HG03060 (cell line): ENCODE results near the gene ARAP3.
"Not testable (repeated sequence)": the region's sequence is repeated elsewhere in the genome, so short reads cannot be mapped to it uniquely, and the experiment has no call there.

Source experiments
- ATAC-seq: cut with Tn5 transposase; IDR thresholded peaks from one replicate; pipeline ENCODE4 v1.9.1; 2021; ENCODE audit warnings: low read depth, moderate number of reproducible peaks; ENCODE audit not compliant: unreplicated experiment

ARAP3 gene

DNA sequence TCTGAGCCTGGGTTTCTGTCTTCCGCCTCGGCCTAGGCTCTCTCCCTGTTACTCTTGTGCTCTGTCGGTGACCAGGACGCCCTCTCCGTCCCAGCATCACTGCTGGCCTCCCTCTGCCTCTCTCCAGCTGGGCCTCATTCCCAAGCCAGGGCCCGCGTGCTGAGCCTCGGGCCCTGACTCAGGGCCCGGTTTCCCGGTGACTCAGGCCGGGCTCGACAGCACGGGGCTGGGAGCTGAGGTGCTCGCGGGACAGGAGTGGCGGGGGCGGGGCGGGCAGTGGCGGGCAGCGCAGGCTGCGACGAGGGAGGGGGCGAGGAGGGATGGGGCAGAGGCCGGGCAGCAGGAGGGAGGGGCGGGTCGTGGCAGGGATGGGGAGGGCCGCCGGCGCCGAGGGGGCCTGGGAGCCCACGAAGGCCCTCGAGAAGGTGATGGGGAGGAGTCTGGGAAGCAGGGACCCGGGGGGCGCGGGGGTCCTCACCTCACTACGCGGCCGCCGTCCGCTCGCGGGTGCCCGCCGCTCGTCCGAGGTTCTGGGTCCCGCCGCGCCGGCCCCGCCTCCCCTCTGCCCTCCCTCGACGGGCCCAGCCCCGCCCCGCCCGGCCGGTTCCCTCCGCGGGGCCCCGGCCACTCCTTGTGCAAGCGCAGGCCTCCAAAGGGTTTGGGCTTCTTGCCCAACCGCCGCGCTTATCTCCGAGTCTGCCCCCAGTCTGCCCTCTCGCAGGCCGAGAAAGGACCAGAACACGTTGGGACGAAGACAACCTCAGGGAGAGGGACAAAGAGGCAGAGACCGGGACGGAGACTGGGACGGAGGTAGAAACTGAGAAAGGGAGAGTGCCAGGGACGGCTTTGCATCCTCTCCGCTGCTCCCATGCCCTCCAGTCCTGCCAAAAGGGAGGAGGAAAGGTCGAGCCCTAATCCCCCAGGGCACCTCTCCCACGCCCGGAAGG, at the start of gene ARAP3:
Gene ARAP3, minus strand, starts transcription at position 536 of the 947 bp plus-strand sequence. CDS start 1,744 bp downstream, outside the sequence.
- ATAC-seq: no peak

- ATAC-seq: no peak
Observed at GRCh38 chr5:141729387-141730006, 47.5 kb upstream of the ARAP3 start.

GRCh38 chr5:141725891-141726290, 43.9 kb upstream of the ARAP3 start:
- ATAC-seq: no peak

DNA sequence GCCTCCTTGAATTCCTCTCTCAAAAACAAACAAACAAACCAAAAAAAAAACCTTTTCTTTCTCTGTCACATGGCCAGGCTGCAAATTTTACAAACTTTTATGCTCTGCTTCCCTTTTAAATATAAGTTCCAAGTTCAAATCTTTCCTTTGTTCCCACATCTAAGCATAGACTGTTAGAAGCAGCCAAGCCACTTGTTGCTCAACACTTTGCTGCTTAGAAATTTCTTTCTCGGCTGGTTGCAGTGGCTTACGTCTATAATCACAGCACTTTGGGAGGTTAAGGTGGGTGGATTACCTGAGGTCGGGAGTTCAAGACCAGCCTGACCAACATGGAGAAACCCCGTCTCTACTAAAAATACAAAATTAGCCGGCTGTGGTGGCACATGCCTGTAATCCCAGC, 43.1 kb upstream of the ARAP3 start:
- ATAC-seq: not testable (repeated sequence)

DNA sequence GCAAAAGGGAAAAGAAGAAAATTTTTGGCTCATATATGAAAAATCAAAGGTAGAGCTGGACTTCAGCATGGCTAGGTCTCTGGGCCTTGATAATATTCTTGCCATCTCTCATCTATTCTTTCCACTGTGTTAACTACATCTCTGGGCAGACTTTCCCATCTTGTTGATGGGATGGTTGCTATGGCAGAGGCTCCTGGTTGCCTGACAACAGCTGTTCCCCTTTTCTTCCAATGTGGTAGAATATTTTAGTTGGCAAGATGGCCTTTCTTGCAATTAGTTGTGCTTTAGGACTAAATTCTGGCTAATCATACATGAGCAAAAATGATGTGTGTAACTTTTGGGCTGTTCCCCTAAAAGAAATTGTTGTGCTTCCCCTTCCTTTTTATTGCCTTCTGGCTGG, 40.2 kb upstream of the ARAP3 start:
- ATAC-seq: no peak

DNA sequence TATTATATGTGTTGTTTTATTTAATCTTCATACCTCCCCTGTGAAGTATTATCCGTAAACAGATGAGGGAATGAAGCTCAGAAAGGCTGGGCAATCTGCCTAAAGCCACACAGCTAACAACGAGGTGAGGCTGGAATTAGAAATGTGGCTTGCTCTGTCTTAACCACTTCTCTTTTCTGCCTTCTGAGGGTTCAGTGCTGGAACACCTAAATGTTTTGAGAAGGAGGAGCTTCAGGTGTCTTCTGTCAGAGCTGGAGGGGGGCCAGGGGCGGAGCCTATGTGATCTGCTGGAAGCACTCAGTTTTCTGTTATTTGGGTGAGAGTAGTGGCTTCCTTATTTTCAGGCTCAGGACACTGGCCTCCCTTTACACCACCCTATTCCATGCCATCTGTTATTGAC, 35.0 kb upstream of the ARAP3 start:
- ATAC-seq: no peak

- no peak for ATAC-seq
Observed at GRCh38 chr5:141716468-141716867, 34.4 kb upstream of the ARAP3 start.

- ATAC-seq: no peak
Observed at GRCh38 chr5:141716009-141716408, 34.0 kb upstream of the ARAP3 start.

DNA sequence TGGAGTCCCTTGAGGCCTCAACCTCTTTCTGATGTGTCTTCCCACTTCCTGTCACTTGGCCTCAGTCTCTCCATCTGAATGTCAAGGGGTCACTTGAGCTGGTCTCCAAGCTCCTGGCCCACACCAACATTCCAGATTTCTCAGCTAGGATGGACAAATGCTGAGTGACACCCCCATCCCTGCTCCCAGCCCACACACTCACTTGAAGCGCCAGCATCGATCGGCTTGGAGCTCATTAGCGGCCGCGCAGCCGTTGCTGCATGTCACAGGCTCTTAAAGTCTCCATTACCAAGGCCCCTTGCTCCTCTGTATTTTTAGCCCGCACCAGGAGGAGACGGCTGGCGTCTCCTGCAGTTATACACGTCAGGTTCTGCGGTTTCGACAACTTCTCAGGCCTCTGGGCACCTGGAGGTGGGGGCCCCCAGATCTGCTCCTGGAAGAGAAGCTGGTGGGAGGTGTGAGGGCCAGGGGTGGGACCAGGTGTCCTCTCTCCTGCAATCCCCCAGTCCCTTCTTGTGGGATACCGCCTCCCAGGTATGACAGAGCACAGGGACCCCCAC, 33.4 kb upstream of the ARAP3 start:
- ATAC-seq: no peak

DNA sequence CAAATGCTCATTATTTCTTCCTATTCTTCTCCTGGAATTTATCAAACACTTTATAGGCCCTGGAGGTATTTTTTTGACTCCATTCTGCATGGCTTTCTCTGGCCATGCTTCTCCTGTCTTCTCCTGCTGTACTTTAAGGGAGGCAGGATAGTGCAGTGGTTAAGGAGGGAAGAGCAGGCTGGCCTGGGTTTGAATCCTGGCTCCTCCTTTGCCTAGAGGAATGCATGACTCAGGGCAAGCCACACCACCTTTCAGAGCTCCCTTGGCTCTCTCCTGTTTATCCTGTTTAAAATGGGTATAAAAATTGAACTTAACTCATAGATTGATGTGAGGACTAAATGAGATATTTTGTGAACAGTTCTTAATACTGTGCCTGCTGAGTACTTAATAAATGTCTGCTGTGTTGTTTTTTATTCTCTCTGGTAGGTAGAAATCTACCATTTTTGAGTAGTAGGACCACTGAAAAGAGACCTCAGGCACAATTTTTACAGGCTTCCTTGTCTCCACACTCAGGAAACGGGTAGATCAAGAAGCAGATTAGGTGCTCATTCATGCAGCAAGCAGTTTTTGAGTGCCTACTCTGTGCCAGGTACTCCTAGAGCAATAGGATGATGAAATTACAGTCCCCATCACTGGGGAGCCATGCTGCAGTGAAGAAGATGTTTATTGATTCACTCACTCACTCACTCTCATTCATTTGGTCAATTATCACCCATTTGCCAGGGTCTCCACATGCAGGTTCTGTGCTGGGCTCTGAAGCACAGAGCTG, 32.7 kb upstream of the ARAP3 start:
- no peak for ATAC-seq

DNA sequence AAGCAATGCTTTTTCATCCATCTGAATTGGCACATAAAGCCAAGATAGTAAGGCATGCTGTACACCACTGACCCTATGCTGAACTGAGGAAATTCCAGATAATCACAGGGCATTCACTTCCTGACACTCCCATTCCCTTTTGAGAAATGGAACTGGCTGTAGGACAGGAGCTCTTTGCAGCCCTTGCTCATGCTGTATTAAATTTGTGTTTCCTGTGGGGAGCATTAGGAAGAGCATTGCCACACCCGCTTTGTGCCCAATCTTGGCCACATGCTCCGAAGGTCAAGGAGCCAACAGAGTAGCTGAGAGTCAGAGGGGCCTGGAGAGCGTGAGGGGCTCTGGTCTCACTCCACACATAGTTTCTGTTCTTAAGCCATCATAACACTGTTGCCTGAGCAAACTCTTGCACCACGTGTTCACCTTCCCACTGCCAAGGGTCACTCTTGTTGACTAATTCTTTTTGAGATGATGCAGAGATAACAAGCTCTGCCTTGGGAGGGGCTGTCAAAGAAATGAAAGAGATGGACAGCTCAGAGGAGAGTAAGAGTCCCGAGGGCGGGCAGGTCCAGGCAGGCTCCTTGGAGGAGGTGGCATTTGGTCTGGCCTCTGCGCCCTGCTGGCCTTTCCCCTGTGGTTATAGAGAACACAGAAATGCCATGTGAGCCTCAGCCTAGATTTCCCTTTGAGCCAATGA, 31.7 kb upstream of the ARAP3 start:
- ATAC-seq: no peak

GRCh38 chr5:141711687-141712086, 29.7 kb upstream of the ARAP3 start:
- no peak for ATAC-seq

DNA sequence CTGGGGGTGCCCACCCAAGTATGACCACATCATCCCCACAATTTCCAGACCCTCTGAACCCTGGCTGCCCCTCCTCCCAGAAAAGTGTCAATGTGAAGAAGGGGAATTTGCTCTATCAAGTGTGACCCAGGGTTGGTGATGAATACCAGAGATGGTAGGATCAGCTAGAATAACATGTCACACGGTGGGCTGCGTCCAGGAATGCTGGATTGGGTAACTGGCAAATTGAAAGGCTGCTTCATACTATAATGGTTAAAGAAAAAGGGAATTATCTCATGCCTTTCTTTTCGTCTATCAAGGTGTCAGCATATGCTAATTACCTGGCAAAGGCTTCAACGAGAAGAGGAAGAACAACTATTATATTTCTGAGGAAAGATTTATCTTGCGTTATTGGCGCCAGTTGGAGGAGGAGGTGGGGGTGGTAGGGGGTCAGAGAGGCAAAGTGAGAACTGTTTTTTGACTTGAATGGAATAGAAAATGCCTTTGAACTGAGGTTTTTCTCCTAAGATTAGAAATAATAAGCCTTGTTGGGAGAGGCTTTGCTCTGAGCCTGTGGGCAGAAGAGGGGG, 27.8 kb upstream of the ARAP3 start:
- ATAC-seq: no peak

- ATAC-seq: no peak
Observed at GRCh38 chr5:141708016-141708415, 26.0 kb upstream of the ARAP3 start.

- ATAC-seq: no peak
Observed at GRCh38 chr5:141707510-141707909, 25.5 kb upstream of the ARAP3 start.

- ATAC-seq: no peak
Observed at GRCh38 chr5:141706121-141706520, 24.1 kb upstream of the ARAP3 start.

DNA sequence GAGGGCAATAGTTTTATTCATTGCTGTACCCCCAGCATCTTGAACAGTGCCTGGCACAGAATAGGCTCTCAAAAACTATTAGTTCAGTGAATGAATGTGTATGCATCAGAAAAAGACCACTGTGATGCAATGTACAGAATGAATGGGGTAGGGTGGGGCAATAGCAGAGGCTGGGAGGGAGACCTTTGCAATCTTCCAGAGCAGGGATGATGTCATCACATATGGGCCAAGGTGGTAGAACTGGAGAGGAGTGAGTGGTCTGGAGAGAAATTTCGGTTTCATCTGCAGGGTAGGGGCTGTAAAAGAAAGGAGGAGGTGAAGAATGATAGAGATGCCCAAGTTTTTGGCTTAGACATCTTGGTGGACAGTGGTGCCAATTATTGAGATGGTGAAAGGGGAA, 23.4 kb upstream of the ARAP3 start:
- ATAC-seq: no peak

GRCh38 chr5:141704782-141705297, 22.8 kb upstream of the ARAP3 start:
- no peak for ATAC-seq

DNA sequence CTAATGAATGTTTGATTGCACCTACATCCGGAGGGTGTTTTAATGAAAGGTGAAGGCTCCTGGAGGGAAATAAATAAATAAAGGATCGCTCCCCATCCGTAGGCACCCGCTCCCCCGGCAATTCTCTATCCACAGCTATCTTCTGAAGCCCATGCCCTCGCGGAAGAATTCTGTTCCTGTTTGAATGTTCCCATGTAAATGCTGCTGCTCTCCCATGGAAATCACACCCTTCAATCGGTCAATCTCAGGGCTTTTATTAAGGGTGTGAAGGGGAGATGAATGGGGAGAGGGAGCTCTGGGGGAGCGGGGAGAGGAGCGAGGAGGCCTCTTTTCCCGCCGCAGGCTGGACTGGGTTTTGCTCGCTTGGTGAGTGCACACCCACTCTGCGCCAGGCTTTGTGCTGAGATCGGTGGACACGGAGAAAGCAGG, 21.1 kb upstream of the ARAP3 start:
- ATAC-seq: no peak
